ENCODE data around the gene PEX11G. TPM values are rescaled to one million over a fixed set of nuclear protein-coding genes. Genes with fewer than 3 reads are reported as not detected.

PEX11G gene
- polyA plus RNA-seq, 1 donor from 2014 or later = 1.3 TPM

DNA sequence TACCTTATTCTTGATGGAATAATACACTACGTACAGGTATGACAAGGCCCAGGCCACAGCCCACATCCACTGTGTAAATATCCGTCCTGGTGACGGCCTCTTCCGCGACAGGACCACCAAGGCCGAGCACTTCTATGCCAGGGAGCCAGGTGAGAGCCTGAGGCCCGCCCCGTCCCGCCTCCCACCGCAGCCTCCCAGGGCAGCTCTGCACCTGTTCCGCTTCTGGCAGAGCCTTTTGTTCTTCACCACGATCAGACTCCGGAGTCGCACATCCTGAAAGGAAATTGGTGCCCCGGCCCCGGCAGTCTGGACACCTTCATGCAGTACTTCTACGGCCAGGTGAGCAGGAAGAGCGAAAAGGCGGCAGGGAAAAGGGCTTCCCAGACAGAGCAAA lies 16.4 kb upstream of the PEX11G start:
- H3K9me2 ChIP-seq (ENCODE audit: insufficient read depth, low read length) = no peaks in the 10 kb centered on the region
- H3K36me3 ChIP-seq (ENCODE audit: insufficient read depth, low read length) = no peaks in the 10 kb centered on the region
- no peaks in the 10 kb centered on the region for H3K27me3 ChIP-seq (ENCODE audit: insufficient read depth, low read depth, low read length)
- H3K4me2 ChIP-seq (ENCODE audit: low read length) = no peak overlapping the region
- H3K4me3 ChIP-seq (ENCODE audit: low read length) = no peak overlapping the region
- H3K79me2 ChIP-seq (replicated peaks; ENCODE audit: insufficient read depth, low read length) = no peaks in the 10 kb centered on the region
- H3K9me3 ChIP-seq (ENCODE audit: low read length) = no peaks in the 10 kb centered on the region
- TF ChIP-seq TAF1 (IDR thresholded peaks at IDR 0.05; ENCODE audit: low read depth) = no peak
- H3K27ac ChIP-seq (ENCODE audit: low read length) = no peak overlapping the region
- H3K9ac ChIP-seq (ENCODE audit: low read length) = no peak overlapping the region
- no peaks in the 10 kb centered on the region for H4K20me1 ChIP-seq (ENCODE audit: insufficient read depth)
- no peak overlapping the region for H2AFZ ChIP-seq (ENCODE audit: low read depth, low read length)
- no peaks in the 10 kb centered on the region for H3F3A ChIP-seq (ENCODE audit: insufficient read depth, low read length, poor library complexity, severe bottlenecking)

DNA sequence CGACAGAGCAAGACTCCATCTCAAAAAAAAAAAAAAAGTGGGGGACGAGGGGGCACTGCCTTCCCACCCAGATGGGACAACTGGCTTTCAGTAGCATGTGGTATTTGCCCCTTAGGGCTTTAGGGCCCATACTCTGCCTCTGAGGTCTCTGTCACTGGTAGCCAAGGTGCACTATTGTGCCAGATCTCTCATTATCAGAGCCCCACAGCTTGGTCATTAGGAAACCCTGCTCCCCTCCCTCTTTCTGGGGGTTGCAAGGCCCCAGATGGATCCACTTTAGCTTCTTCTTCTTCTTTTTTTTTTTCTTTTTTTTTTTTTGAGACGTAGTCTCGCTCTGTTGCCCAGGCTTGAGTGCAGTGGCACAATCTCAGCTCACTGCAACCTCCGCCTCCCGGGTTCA lies 15.8 kb upstream of the PEX11G start:
- H3K27me3 ChIP-seq (ENCODE audit: insufficient read depth, low read depth, low read length) = no peaks in the 10 kb centered on the region
- H3K4me2 ChIP-seq (ENCODE audit: low read length) = no peak overlapping the region
- H3K9me2 ChIP-seq (ENCODE audit: insufficient read depth, low read length) = no peaks in the 10 kb centered on the region
- TF ChIP-seq POLR2AphosphoS5 (IDR thresholded peaks at IDR 0.05) = no peak
- TF ChIP-seq EP300 (conservative IDR thresholded peaks at IDR 0.05; ENCODE audit: poor library complexity, severe bottlenecking) = no peak
- TF ChIP-seq TAF1 (IDR thresholded peaks at IDR 0.05; ENCODE audit: low read depth) = no peak
- TF ChIP-seq SMC3 (conservative IDR thresholded peaks at IDR 0.05; ENCODE audit: poor library complexity) = no peak
- no peak for TF ChIP-seq RAD21 (conservative IDR thresholded peaks at IDR 0.05)
- TF ChIP-seq EZH2 (IDR thresholded peaks at IDR 0.05; ENCODE audit: borderline replicate concordance, insufficient read depth, low read length, poor library complexity, severe bottlenecking) = no peak
- TF ChIP-seq MXI1 (conservative IDR thresholded peaks at IDR 0.05; ENCODE audit: poor library complexity, severe bottlenecking) = no peak
- TF ChIP-seq, protein P1, sequence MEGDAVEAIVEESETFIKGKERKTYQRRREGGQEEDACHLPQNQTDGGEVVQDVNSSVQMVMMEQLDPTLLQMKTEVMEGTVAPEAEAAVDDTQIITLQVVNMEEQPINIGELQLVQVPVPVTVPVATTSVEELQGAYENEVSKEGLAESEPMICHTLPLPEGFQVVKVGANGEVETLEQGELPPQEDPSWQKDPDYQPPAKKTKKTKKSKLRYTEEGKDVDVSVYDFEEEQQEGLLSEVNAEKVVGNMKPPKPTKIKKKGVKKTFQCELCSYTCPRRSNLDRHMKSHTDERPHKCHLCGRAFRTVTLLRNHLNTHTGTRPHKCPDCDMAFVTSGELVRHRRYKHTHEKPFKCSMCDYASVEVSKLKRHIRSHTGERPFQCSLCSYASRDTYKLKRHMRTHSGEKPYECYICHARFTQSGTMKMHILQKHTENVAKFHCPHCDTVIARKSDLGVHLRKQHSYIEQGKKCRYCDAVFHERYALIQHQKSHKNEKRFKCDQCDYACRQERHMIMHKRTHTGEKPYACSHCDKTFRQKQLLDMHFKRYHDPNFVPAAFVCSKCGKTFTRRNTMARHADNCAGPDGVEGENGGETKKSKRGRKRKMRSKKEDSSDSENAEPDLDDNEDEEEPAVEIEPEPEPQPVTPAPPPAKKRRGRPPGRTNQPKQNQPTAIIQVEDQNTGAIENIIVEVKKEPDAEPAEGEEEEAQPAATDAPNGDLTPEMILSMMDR (IDR thresholded peaks at IDR 0.05; ENCODE audit: poor library complexity, severe bottlenecking) = no peak
- TF ChIP-seq, protein P2, sequence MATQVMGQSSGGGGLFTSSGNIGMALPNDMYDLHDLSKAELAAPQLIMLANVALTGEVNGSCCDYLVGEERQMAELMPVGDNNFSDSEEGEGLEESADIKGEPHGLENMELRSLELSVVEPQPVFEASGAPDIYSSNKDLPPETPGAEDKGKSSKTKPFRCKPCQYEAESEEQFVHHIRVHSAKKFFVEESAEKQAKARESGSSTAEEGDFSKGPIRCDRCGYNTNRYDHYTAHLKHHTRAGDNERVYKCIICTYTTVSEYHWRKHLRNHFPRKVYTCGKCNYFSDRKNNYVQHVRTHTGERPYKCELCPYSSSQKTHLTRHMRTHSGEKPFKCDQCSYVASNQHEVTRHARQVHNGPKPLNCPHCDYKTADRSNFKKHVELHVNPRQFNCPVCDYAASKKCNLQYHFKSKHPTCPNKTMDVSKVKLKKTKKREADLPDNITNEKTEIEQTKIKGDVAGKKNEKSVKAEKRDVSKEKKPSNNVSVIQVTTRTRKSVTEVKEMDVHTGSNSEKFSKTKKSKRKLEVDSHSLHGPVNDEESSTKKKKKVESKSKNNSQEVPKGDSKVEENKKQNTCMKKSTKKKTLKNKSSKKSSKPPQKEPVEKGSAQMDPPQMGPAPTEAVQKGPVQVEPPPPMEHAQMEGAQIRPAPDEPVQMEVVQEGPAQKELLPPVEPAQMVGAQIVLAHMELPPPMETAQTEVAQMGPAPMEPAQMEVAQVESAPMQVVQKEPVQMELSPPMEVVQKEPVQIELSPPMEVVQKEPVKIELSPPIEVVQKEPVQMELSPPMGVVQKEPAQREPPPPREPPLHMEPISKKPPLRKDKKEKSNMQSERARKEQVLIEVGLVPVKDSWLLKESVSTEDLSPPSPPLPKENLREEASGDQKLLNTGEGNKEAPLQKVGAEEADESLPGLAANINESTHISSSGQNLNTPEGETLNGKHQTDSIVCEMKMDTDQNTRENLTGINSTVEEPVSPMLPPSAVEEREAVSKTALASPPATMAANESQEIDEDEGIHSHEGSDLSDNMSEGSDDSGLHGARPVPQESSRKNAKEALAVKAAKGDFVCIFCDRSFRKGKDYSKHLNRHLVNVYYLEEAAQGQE (IDR thresholded peaks at IDR 0.05; ENCODE audit: borderline replicate concordance) = no peak
- H4K20me1 ChIP-seq (ENCODE audit: insufficient read depth) = no peaks in the 10 kb centered on the region
- no peak overlapping the region for H3K27ac ChIP-seq (ENCODE audit: low read length)
- H3K4me3 ChIP-seq (ENCODE audit: low read length) = no peak overlapping the region
- H3F3A ChIP-seq (ENCODE audit: insufficient read depth, low read length, poor library complexity, severe bottlenecking) = no peaks in the 10 kb centered on the region
- no peaks in the 10 kb centered on the region for H3K79me2 ChIP-seq (replicated peaks; ENCODE audit: insufficient read depth, low read length)
- H2AFZ ChIP-seq (ENCODE audit: low read depth, low read length) = no peak overlapping the region
- H3K9me3 ChIP-seq (ENCODE audit: low read length) = no peaks in the 10 kb centered on the region
- no peaks in the 10 kb centered on the region for H3K36me3 ChIP-seq (ENCODE audit: insufficient read depth, low read length)
- no peak overlapping the region for H3K9ac ChIP-seq (ENCODE audit: low read length)

DNA sequence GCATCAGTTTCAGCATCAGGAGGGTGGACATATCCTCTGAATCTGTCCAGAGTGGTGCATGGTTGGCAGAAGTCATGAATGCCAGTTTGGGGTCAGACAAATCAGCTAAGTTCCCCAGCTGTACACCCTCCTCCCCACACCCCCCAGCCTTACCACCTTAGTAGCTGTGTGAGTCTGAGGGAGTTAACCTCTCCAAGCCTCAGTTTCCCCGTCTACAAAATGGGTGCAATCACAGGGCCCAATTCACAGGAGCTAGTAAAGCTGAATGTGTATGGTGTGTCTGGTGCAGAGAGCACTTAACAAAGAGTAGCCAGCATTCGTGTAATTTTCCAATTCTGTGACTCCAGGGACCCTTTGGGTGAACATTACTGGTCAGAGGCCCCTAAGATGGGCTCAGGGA lies 13.7 kb upstream of the PEX11G start:
- Histone ChIP-seq H2AFZ (ENCODE audit: low read depth, low read length) (no peak overlapping the region), H3F3A (ENCODE audit: insufficient read depth, low read length, poor library complexity, severe bottlenecking) (no peaks in the 10 kb centered on the region), H3K79me2 (replicated peaks; ENCODE audit: insufficient read depth, low read length) (no peaks in the 10 kb centered on the region), H3K4me3 (ENCODE audit: low read length) (no peak overlapping the region), H4K20me1 (ENCODE audit: insufficient read depth) (no peaks in the 10 kb centered on the region), H3K27me3 (ENCODE audit: insufficient read depth, low read depth, low read length) (no peaks in the 10 kb centered on the region), H3K36me3 (ENCODE audit: insufficient read depth, low read length) (no peaks in the 10 kb centered on the region), H3K9me3 (ENCODE audit: low read length) (no peaks in the 10 kb centered on the region), H3K4me2 (ENCODE audit: low read length) (no peak overlapping the region), H3K9ac (ENCODE audit: low read length) (no peak overlapping the region), H3K9me2 (ENCODE audit: insufficient read depth, low read length) (no peaks in the 10 kb centered on the region), H3K27ac (ENCODE audit: low read length) (no peak overlapping the region)
- TF ChIP-seq POLR2AphosphoS5 (IDR thresholded peaks at IDR 0.05) (no peak), MXI1 (conservative IDR thresholded peaks at IDR 0.05; ENCODE audit: poor library complexity, severe bottlenecking) (no peak), SMC3 (conservative IDR thresholded peaks at IDR 0.05; ENCODE audit: poor library complexity) (no peak)
